Measurements from ENCODE around the gene TNFRSF12A.

The TNFRSF12A gene

GRCh38 chr16:3012246-3012645 lies 7.9 kb upstream of the TNFRSF12A start:
- TF ChIP-seq GATA2 (IDR thresholded peaks at IDR 0.05; ENCODE audit: low read depth, low read length) (no peak), GATA3 (IDR thresholded peaks at IDR 0.05; ENCODE audit: low read depth, low read length) (no peak)

GRCh38 chr16:3012828-3013420 lies 7.2 kb upstream of the TNFRSF12A start, which contains the start of gene CLDN9:
Gene CLDN9, plus strand, starts transcription at chr16:3012923. Its CDS starts 440 bp downstream, at chr16:3013363.
- TF ChIP-seq GATA2 (IDR thresholded peaks at IDR 0.05; ENCODE audit: low read depth, low read length) (no peak), GATA3 (IDR thresholded peaks at IDR 0.05; ENCODE audit: low read depth, low read length) (no peak)

GRCh38 chr16:3013491-3013951 lies 6.6 kb upstream of the TNFRSF12A start:
- no peak for TF ChIP-seq GATA3 (IDR thresholded peaks at IDR 0.05; ENCODE audit: low read depth, low read length)

GRCh38 chr16:3013998-3014690 lies 6.0 kb upstream of the TNFRSF12A start:
- TF ChIP-seq GATA3 (IDR thresholded peaks at IDR 0.05; ENCODE audit: low read depth, low read length) (no peak), GATA2 (IDR thresholded peaks at IDR 0.05; ENCODE audit: low read depth, low read length) (no peak)

GRCh38 chr16:3014971-3015370 lies 5.2 kb upstream of the TNFRSF12A start:
- TF ChIP-seq GATA3 (IDR thresholded peaks at IDR 0.05; ENCODE audit: low read depth, low read length) = no peak
- no peak for TF ChIP-seq GATA2 (IDR thresholded peaks at IDR 0.05; ENCODE audit: low read depth, low read length)

GRCh38 chr16:3015865-3016521 lies 4.2 kb upstream of the TNFRSF12A start:
- TF ChIP-seq GATA3 (IDR thresholded peaks at IDR 0.05; ENCODE audit: low read depth, low read length) = no peak
- TF ChIP-seq GATA2 (IDR thresholded peaks at IDR 0.05; ENCODE audit: low read depth, low read length) = no peak

- TF ChIP-seq GATA3 (IDR thresholded peaks at IDR 0.05; ENCODE audit: low read depth, low read length) (no peak), GATA2 (IDR thresholded peaks at IDR 0.05; ENCODE audit: low read depth, low read length) (no peak)
Observed at GRCh38 chr16:3017344-3017743, 2.8 kb upstream of the TNFRSF12A start.

GRCh38 chr16:3017794-3018506 lies 2.2 kb upstream of the TNFRSF12A start, which contains the start of gene CLDN6:
Gene CLDN6, minus strand, starts transcription at chr16:3018183. Its CDS starts 2,162 bp downstream, at chr16:3016021.
- no peak for TF ChIP-seq GATA2 (IDR thresholded peaks at IDR 0.05; ENCODE audit: low read depth, low read length)
- no peak for TF ChIP-seq GATA3 (IDR thresholded peaks at IDR 0.05; ENCODE audit: low read depth, low read length)

- TF ChIP-seq GATA3 (IDR thresholded peaks at IDR 0.05; ENCODE audit: low read depth, low read length) (no peak), GATA2 (IDR thresholded peaks at IDR 0.05; ENCODE audit: low read depth, low read length) (no peak)
Observed at GRCh38 chr16:3019594-3020246, 448 bp upstream of the TNFRSF12A start.

GRCh38 chr16:3020604-3021448 lies 658 bp downstream of the TNFRSF12A start:
- TF ChIP-seq GATA3 (IDR thresholded peaks at IDR 0.05; ENCODE audit: low read depth, low read length) = no peak
- TF ChIP-seq GATA2 (IDR thresholded peaks at IDR 0.05; ENCODE audit: low read depth, low read length) = no peak

- TF ChIP-seq GATA3 (IDR thresholded peaks at IDR 0.05; ENCODE audit: low read depth, low read length) (no peak), GATA2 (IDR thresholded peaks at IDR 0.05; ENCODE audit: low read depth, low read length) (no peak)
Observed at GRCh38 chr16:3021449-3022207, 1.5 kb downstream of the TNFRSF12A start.

GRCh38 chr16:3022208-3022683 lies 2.1 kb downstream of the TNFRSF12A start:
- TF ChIP-seq GATA3 (IDR thresholded peaks at IDR 0.05; ENCODE audit: low read depth, low read length) (no peak), GATA2 (IDR thresholded peaks at IDR 0.05; ENCODE audit: low read depth, low read length) (no peak)

All from SH-SY5Y (cell line).